HG03558 (cell line): ENCODE measurements around the gene EPS15.
"Not testable (repeated sequence)": the region's sequence is repeated elsewhere in the genome, so short reads cannot be mapped to it uniquely, and the experiment has no call there.

Experiments used
- ATAC-seq: cut with Tn5 transposase; IDR thresholded peaks from one replicate; pipeline ENCODE4 v1.9.1; 2021; ENCODE audit warnings: moderate number of reproducible peaks; ENCODE audit not compliant: unreplicated experiment; ENCODE audit errors: extremely low read depth

Gene EPS15

GRCh38 chr1:51409755-51410541 lies 109.1 kb downstream of the EPS15 start:
- not testable (repeated sequence) for ATAC-seq

GRCh38 chr1:51392241-51392640 lies 126.8 kb downstream of the EPS15 start:
- no peak for ATAC-seq

- ATAC-seq, result not testable (repeated sequence)
Observed at GRCh38 chr1:51390641-51391040, 128.4 kb downstream of the EPS15 start.

- not testable (repeated sequence) for ATAC-seq
Observed at GRCh38 chr1:51387288-51387687, 131.8 kb downstream of the EPS15 start.

- not testable (repeated sequence) for ATAC-seq
Observed at GRCh38 chr1:51386259-51386658, 132.8 kb downstream of the EPS15 start.

- no peak for ATAC-seq
Observed at GRCh38 chr1:51385776-51386175, 133.3 kb downstream of the EPS15 start.

- no peak for ATAC-seq
Observed at GRCh38 chr1:51381964-51382363, 137.1 kb downstream of the EPS15 start.

GRCh38 chr1:51380936-51381335 lies 138.1 kb downstream of the EPS15 start:
- no peak for ATAC-seq

- ATAC-seq, result no peak
Observed at GRCh38 chr1:51378871-51379270, 140.2 kb downstream of the EPS15 start.

GRCh38 chr1:51373898-51374297 lies 145.2 kb downstream of the EPS15 start:
- ATAC-seq, result no peak

- no peak for ATAC-seq
Observed at GRCh38 chr1:51372561-51372960, 146.5 kb downstream of the EPS15 start.

GRCh38 chr1:51369171-51369570 lies 149.9 kb downstream of the EPS15 start:
- ATAC-seq, result no peak

- ATAC-seq, result no peak
Observed at GRCh38 chr1:51365774-51366173, 153.3 kb downstream of the EPS15 start.

- ATAC-seq, result no peak
Observed at GRCh38 chr1:51359879-51360278, 159.2 kb downstream of the EPS15 start.

GRCh38 chr1:51355382-51355781 lies 163.7 kb downstream of the EPS15 start:
- no peak for ATAC-seq

- ATAC-seq, result no peak
Observed at GRCh38 chr1:51354416-51354815, 164.7 kb downstream of the EPS15 start.

GRCh38 chr1:51351907-51352306 lies 167.2 kb downstream of the EPS15 start:
- ATAC-seq, result no peak

GRCh38 chr1:51349862-51350261 lies 169.2 kb downstream of the EPS15 start:
- ATAC-seq, result no peak

GRCh38 chr1:51348147-51348527 lies 170.9 kb downstream of the EPS15 start:
- ATAC-seq, result no peak

GRCh38 chr1:51347398-51348146 lies 171.5 kb downstream of the EPS15 start:
- ATAC-seq, result no peak

- ATAC-seq, result no peak
Observed at GRCh38 chr1:51346086-51346942, 172.8 kb downstream of the EPS15 start.
